Retina (tissue), 1 donor: ENCODE data around the gene PDCD2L.
"Not testable (repeated sequence)": the region's sequence is repeated elsewhere in the genome, so short reads cannot be mapped to it uniquely, and the experiment has no call there.

Experiments used
- DNase-seq: peaks from one replicate; pipeline ENCODE4 v3.0.0-alpha.2; 2016

Gene PDCD2L

GRCh38 chr19:34380639-34381241, 23.5 kb upstream of the PDCD2L start:
- DNase-seq, result no peak

DNA sequence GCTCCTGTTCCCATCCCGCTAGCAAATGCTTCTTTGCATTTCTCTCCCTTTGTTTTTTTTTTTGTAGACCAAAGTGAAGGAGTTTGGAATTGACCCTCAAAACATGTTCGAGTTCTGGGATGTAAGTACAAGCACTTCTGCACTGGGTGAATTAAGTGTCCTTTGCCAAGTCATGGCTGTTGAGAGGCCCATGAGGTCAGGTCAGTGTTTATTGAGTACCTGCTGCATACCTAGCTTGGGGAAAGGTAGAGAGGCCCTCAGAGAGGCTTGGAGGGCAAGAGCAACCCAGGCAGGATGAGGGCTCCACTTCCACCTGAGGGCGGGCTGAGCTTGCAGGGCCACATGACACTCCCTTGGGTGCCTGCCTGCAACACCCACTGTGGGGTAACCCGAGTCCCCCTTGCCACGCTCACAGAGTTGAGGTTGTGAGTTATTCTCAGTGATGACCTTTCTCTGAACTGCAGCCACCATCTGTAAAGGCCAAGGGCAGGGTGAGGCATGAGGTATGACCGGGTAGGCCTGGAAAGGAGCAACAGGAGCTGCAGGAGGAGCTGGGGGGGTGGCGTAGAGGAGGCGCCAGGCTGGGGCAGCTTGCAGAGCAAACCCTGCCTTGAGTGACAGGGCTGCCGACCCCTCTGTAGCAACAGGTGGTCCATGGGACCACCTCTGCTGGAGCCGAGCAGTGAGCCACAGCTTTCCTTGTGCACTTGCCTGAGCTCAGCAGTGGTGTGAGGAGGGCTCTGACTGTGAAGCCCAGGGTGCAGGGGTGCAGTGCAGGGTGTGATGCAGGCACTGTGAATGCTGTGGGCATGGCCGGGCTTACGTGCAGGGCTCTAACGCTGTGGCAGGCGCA, 22.6 kb upstream of the PDCD2L start:
- no peak for DNase-seq

DNA sequence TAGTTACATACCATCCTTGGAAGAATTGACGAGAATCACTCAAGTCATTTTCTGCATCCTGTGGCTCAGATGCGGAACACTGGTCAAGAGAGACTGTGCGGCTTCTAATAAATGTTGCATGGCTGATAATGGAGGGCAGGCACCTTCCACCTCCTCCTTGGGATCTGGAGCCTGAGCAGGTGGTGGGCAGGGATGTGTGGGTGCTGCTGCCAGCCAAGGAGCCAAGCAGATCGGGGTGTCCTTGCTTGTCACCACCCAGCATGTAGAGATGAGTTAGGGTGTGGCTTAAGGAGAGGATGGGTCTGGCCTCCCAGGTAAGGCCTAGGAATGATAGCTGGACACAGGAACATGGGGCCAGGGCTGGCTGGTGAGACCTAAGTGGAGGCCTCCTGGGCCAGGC, 21.7 kb upstream of the PDCD2L start:
- no peak for DNase-seq

DNA sequence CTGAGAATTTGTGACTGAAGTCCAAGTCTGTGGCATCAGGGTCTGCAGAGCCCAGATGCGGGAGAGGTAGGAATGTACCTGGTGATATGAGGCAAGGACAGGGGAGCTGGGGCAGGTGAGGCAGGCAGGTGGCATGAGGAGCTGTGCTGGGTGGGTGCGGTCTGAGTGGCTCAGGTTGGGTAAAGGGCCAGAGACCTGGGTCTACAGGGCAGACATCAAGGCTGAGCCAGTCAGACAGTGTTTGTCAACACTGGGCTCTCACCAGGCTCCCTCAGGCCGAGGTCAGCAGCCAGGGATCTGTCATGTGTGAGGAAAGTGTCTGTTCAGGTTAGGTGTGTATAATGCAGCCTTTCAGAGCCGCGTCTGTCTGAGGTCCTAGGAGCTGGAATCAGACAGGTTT, 20.6 kb upstream of the PDCD2L start:
- no peak for DNase-seq

DNA sequence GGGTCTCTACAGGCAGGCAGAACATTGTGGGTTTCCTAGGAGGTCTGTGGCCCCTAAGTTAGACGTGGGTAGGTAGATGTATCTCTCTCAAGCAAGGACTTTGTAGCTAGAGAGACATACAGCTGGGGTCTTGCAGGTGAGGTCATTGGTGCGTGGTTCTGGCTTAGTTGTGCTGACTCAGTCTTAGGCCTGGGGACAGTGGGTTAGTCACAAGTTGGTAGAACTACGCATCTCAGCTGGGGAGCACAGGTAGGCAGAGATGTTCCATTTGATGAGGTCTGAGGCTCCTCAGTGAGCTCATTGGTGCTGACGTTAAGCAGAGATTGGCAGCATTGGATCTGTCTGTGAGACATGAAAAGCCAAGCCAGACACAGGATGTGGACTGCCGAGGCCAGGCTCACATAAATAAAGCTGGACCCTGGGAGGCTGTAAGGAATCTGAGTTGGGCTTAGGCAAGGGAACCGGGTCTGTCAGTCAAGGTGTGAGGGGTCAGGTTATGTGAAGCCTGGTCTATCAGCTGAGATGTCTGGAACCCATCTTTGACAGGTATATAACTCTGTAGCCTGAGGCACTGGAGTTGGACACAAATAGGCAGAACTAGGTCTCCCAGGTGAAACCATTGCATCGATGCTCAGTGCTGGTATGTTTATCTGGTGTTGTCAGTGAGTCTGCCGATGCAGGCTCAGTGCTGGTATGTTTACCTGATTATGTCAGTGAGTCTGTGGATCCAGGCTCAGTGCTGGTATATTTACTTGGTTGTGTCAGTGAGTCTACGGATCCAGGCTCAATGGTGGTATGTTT, 17.4 kb upstream of the PDCD2L start:
- DNase-seq, result no peak

GRCh38 chr19:34387446-34387810, 16.8 kb upstream of the PDCD2L start:
- DNase-seq, result no peak

DNA sequence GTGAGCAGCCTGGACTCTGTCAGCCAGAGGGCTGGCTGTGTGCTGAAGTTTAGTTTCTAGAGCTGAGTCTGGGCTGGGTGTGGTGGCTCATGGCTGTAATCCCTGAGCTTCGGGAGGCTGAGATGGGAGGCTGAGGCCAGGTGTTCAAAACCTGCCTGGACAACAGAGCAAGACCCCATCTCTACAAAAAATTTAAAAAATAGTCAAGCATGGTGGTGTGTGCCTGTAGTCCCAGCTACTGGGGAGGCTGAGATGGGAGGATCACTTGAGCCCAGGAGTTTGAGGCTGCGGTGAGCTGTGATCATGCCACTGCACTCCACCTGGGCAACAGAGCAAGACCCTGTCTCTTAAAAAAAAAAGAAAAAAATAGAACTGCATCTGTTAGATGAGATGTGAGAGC, 15.5 kb upstream of the PDCD2L start:
- not testable (repeated sequence) for DNase-seq

DNA sequence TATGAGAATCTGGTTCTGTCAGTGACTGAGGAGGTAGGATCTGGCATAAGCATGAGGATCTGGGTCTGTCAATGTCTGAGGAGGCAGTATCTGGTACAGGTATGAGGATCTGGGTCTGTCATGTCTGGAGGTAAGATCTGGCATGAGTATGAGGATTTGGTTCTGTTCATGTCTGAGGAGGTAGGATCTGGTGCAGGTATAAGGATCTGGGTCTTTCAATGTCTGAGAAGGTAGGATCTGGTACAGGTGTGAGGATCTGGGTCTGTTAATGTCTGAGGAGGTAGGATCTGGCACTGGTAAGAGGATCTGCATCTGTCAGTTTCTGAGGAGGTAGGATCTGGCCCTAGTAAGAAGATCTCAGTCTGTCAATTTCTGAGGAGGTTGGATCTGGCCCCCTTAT, 12.4 kb upstream of the PDCD2L start:
- DNase-seq, result no peak

GRCh38 chr19:34393031-34393430, 11.2 kb upstream of the PDCD2L start:
- DNase-seq, result no peak

GRCh38 chr19:34393629-34394028, 10.6 kb upstream of the PDCD2L start:
- DNase-seq, result no peak

DNA sequence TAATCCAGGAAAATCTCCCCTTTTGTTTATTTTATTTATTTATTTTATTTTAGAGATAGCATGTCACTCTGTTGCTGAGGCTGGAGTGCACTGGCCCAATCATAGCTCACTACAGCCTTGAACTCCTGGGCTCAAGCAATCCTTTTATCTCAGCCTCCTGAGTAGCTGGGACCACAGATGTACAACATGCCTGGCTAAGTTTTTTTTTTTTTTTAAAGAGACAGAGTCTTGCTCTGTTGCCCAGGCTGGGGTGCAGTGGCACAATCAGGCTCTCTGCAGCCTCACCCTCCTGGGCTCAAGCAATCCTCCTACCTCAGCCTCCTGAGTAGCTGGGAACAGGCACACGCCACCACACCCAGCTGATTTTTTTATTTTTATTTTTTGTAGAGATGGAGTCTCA, 6.3 kb upstream of the PDCD2L start:
- DNase-seq, result no peak

GRCh38 chr19:34399886-34400285, 4.3 kb upstream of the PDCD2L start:
- no peak for DNase-seq

DNA sequence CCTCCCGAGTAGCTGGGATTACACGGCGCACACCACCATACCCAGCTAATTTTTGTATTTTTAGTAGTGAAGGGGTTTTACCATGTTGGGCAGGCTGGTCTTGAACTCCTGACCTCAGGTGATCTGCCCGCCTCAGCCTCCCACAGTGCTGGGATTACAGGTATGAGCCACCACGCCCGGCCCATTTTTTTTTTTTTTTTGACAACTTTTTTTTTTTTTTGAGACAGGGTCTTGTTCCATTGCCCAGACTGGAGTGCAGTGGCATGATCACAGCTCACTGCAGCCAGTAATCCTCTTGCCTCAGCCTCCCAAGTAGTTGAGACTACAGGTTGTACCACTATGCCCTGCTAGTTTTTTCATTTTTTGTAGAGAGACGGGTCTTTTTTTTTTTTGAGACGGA, 3.4 kb upstream of the PDCD2L start:
- not testable (repeated sequence) for DNase-seq

GRCh38 chr19:34402074-34402600, 2.1 kb upstream of the PDCD2L start:
- DNase-seq, result no peak

- no peak for DNase-seq
Measured at GRCh38 chr19:34403784-34404108, 453 bp upstream of the PDCD2L start.

- no peak for DNase-seq
Measured at GRCh38 chr19:34405892-34406660, 1.9 kb downstream of the PDCD2L start.

GRCh38 chr19:34408411-34408810, 4.2 kb downstream of the PDCD2L start:
- no peak for DNase-seq

GRCh38 chr19:34409189-34410164, 5.3 kb downstream of the PDCD2L start:
- no peak for DNase-seq

GRCh38 chr19:34411216-34411615, 7.0 kb downstream of the PDCD2L start:
- no peak for DNase-seq

DNA sequence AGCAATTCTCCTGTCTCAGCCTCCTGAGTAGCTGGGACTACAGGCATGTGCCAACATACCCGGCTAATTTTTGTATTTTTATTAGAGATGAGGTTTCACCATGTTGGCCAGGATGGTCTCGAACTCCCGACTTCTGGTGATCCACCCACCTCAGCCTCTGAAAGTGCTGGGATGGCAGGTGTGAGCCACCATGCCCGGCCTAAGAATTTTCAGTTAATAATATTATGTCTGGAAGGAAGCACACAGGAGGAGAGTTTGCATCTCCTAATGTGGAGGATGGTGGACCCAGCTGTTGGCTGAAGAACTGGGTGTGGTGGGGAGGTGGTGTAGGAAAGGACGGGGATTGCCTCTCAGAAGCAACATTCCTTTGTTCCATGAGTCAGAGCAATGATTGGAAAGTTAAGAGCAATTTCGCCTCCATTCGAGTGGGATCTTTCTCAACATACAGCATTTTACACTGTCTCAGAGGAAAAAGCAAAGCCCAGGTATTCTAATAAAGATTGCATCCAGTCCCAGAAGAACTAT, 11.9 kb downstream of the PDCD2L start:
- DNase-seq, result no peak

GRCh38 chr19:34418300-34418699, 14.1 kb downstream of the PDCD2L start:
- DNase-seq, result no peak
